RWPE2 (cell line): ENCODE measurements around the gene MAP1B.
A peak's percentile ranks its signal among the peaks of the same experiment; 100 is the strongest.

Experiments used
- ATAC-seq: fragments of 200-7000 bp; cut with Tn5 transposase; 3 replicates; pipeline ENCODE4 v1.9.1; 2021; ENCODE audit warnings: low read depth
- DNase-seq: peaks from one replicate; pipeline ENCODE4 v3.0.0-alpha.2; 2020; ENCODE audit warnings: low spot score
- H3K27ac ChIP-seq: fragments of 450-650 bp; 2 replicates; pipeline ENCODE4 v1.5.1; 2017; ENCODE audit warnings: mild to moderate bottlenecking; ENCODE audit not compliant: poor library complexity, severe bottlenecking
- H3K27me3 ChIP-seq: fragments of 250-450 bp; sonication (Bioruptor Pico); 2 replicates; pipeline ENCODE4 v1.5.1; 2021; ENCODE audit warnings: mild to moderate bottlenecking, moderate library complexity; ENCODE audit not compliant: insufficient read depth, poor library complexity, severe bottlenecking
- H3K36me3 ChIP-seq: fragments of 250-450 bp; sonication (Bioruptor Pico); 2 replicates; pipeline ENCODE4 v1.5.1; 2020; ENCODE audit warnings: low read depth, mild to moderate bottlenecking, moderate library complexity
- H3K4me1 ChIP-seq: fragments of 250-450 bp; sonication (Bioruptor Pico); 2 replicates; pipeline ENCODE4 v1.5.1; 2021; ENCODE audit warnings: mild to moderate bottlenecking, moderate library complexity; ENCODE audit not compliant: insufficient read depth, poor library complexity, severe bottlenecking
- H3K4me3 ChIP-seq: fragments of 250-450 bp; sonication (Bioruptor Pico); 2 replicates; pipeline ENCODE4 v1.5.1; 2021; ENCODE audit warnings: mild to moderate bottlenecking, moderate library complexity; ENCODE audit not compliant: severe bottlenecking
- H3K9me3 ChIP-seq: fragments of 250-450 bp; sonication (Bioruptor Pico); 2 replicates; pipeline ENCODE4 v1.5.1; 2021; ENCODE audit warnings: mild to moderate bottlenecking, moderate library complexity; ENCODE audit not compliant: severe bottlenecking
- CTCF ChIP-seq: fragments of 450-650 bp; IDR thresholded peaks from one replicate; pipeline ENCODE4 v1.5.1; 2017; ENCODE audit warnings: mild to moderate bottlenecking, moderate library complexity; ENCODE audit not compliant: poor library complexity, severe bottlenecking

The MAP1B gene

GRCh38 chr5:72108202-72109061, 1.2 kb downstream of the MAP1B start:
- peak overlapping the region; percentile 66 for H3K4me3 ChIP-seq
- peak; percentile 70 for ATAC-seq
- no peaks in the 10 kb centered on the region for H3K9me3 ChIP-seq
- no peak for TF ChIP-seq CTCF
- H3K36me3 ChIP-seq = peaks cover 13% of the 10 kb centered on the region
- H3K27ac ChIP-seq = no peak overlapping the region
- no peaks in the 10 kb centered on the region for H3K27me3 ChIP-seq
- no peaks in the 10 kb centered on the region for H3K4me1 ChIP-seq
- DNase-seq = peak; percentile 77

- Histone ChIP-seq H3K27me3 (no peaks in the 10 kb centered on the region), H3K9me3 (no peaks in the 10 kb centered on the region), H3K36me3 (peaks cover 13% of the 10 kb centered on the region), H3K27ac (no peak overlapping the region), H3K4me1 (no peaks in the 10 kb centered on the region), H3K4me3 (peak overlapping the region; percentile 66)
- no peak for TF ChIP-seq CTCF
- no peak for ATAC-seq
- no peak for DNase-seq
Measured at GRCh38 chr5:72109062-72109411, 1.8 kb downstream of the MAP1B start.

- Histone ChIP-seq H3K9me3 (no peaks in the 10 kb centered on the region), H3K27ac (no peak overlapping the region), H3K36me3 (peaks cover 13% of the 10 kb centered on the region), H3K4me1 (no peaks in the 10 kb centered on the region), H3K4me3 (no peak overlapping the region), H3K27me3 (no peaks in the 10 kb centered on the region)
- DNase-seq (no peak), ATAC-seq (no peak)
- peak; percentile 25 for TF ChIP-seq CTCF
Measured at GRCh38 chr5:72109625-72110024, 2.4 kb downstream of the MAP1B start.

GRCh38 chr5:72110394-72111013, 3.2 kb downstream of the MAP1B start:
- no peak for DNase-seq
- Histone ChIP-seq H3K36me3 (peaks cover 15% of the 10 kb centered on the region), H3K4me3 (no peak overlapping the region), H3K27me3 (no peaks in the 10 kb centered on the region), H3K4me1 (no peaks in the 10 kb centered on the region), H3K27ac (no peak overlapping the region), H3K9me3 (no peaks in the 10 kb centered on the region)
- TF ChIP-seq CTCF = no peak
- no peak for ATAC-seq

- DNase-seq (no peak), ATAC-seq (no peak)
- Histone ChIP-seq H3K4me1 (no peaks in the 10 kb centered on the region), H3K27ac (no peak overlapping the region), H3K9me3 (no peaks in the 10 kb centered on the region), H3K36me3 (peaks cover 34% of the 10 kb centered on the region), H3K4me3 (no peak overlapping the region), H3K27me3 (no peaks in the 10 kb centered on the region)
- no peak for TF ChIP-seq CTCF
Measured at GRCh38 chr5:72112389-72112788, 5.1 kb downstream of the MAP1B start.
